ENCODE measurements around the gene MRPS26. TPM values are rescaled to one million over a fixed set of nuclear protein-coding genes. Genes with fewer than 3 reads are reported as not detected.
"Not testable (repeated sequence)": the region's sequence is repeated elsewhere in the genome, so short reads cannot be mapped to it uniquely, and the experiment has no call there.

Gene MRPS26
- total RNA-seq, 2 donors from 2014 or later: 75.1 to 87.7 TPM

DNA sequence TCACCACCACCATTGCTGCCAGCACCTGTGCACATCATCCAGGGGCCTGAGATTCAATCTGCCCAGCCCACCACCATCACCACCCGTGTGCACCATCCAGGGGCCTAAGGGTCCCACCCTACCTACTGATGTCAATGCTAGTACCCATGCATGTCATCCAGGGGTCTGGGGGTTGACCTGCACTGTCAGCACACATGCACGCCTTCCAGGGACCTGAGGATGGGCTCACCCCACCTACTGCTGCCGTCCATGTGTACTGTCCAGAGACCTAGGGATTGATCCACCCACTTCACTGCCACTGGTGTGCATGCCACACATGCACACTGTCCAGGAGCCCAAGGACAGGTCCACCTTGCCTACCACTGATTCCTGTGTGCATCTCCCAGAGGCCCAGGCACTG is 13.6 kb downstream of the MRPS26 start:
- Histone ChIP-seq H3K9ac (ENCODE audit: extremely low read depth, low read length, poor library complexity, severe bottlenecking) (no peak overlapping the region), H3K4me1 (ENCODE audit: control insufficient read depth, insufficient read depth, low read length) (no peaks in the 10 kb centered on the region), H3K4me3 (ENCODE audit: low read length) (no peak overlapping the region), H3K27ac (ENCODE audit: low read depth, low read length) (no peak overlapping the region), H3K27me3 (ENCODE audit: control insufficient read depth, insufficient read depth, low read length, poor library complexity, severe bottlenecking) (no peaks in the 10 kb centered on the region), H3K36me3 (ENCODE audit: control insufficient read depth, insufficient read depth, low read length) (no peaks in the 10 kb centered on the region), H3K9me3 (ENCODE audit: control insufficient read depth, low read length) (no peaks in the 10 kb centered on the region)
- H3K4me3 Mint-ChIP-seq: no peak overlapping the region
- no peaks in the 10 kb centered on the region for H3K4me1 Mint-ChIP-seq
- 88 to 100% methylated on average over 1 to 3 of the region's 3 CpGs for WGBS, 2 experiments (ENCODE audit: insufficient coverage in 1 of 2, insufficient read length in 1 of 2)
- no peaks in the 10 kb centered on the region for H3K36me3 Mint-ChIP-seq (ENCODE audit: low read depth)
- DNase-seq: no peak
- H3K27me3 Mint-ChIP-seq (ENCODE audit: insufficient read depth): no peaks in the 10 kb centered on the region
- no peak overlapping the region for H3K27ac Mint-ChIP-seq
- TF ChIP-seq CTCF (conservative IDR thresholded peaks at IDR 0.05): no peak
- no peaks in the 10 kb centered on the region for H3K9me3 Mint-ChIP-seq

DNA sequence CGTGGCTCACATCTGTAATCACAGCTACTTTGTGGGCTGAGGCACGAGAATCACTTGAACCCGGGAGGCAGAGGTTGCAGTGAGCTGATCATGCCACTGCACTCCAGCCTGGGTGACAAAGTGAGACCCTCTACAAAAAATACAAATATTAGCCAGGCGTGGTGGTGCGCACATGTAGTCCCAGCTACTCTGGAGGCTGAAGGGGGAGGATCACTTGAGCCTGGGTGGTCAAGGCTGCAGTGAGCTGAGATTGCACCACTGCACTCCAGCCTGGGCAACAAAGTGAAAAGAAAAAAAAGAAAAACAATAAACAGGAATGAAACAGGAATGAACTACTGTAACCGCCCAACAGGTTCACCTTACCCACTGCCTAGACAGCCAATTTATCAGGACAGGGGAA is 18.3 kb downstream of the MRPS26 start:
- not testable (repeated sequence) for H3K4me1 Mint-ChIP-seq; H3K27ac Mint-ChIP-seq; H3K36me3 ChIP-seq (ENCODE audit: control insufficient read depth, insufficient read depth, low read length); H3K27ac ChIP-seq (ENCODE audit: low read depth, low read length); H3K4me1 ChIP-seq (ENCODE audit: control insufficient read depth, insufficient read depth, low read length); H3K27me3 ChIP-seq (ENCODE audit: control insufficient read depth, insufficient read depth, low read length, poor library complexity, severe bottlenecking); H3K9me3 ChIP-seq (ENCODE audit: control insufficient read depth, low read length); H3K9ac ChIP-seq (ENCODE audit: extremely low read depth, low read length, poor library complexity, severe bottlenecking); DNase-seq; H3K4me3 Mint-ChIP-seq; H3K36me3 Mint-ChIP-seq (ENCODE audit: low read depth); H3K9me3 Mint-ChIP-seq; H3K4me3 ChIP-seq (ENCODE audit: low read length)
- peaks cover 21% of the 10 kb centered on the region for H3K27me3 Mint-ChIP-seq (ENCODE audit: insufficient read depth)
- 77 to 81% methylated on average over 3 to 6 of the region's 6 CpGs for WGBS, 2 experiments (ENCODE audit: insufficient coverage in 1 of 2, insufficient read length in 1 of 2)

- H3K36me3 ChIP-seq (ENCODE audit: control insufficient read depth, insufficient read depth, low read length): no peaks in the 10 kb centered on the region
- Mint-ChIP-seq H3K4me3 (no peak overlapping the region), H3K9me3 (peaks cover 1% of the 10 kb centered on the region), H3K36me3 (ENCODE audit: low read depth) (no peaks in the 10 kb centered on the region), H3K27ac (no peak overlapping the region), H3K27me3 (ENCODE audit: insufficient read depth) (peaks cover 41% of the 10 kb centered on the region), H3K4me1 (no peaks in the 10 kb centered on the region)
- no peak for DNase-seq
- H3K27me3 ChIP-seq (ENCODE audit: control insufficient read depth, insufficient read depth, low read length, poor library complexity, severe bottlenecking): peaks cover 19% of the 10 kb centered on the region
- H3K4me3 ChIP-seq (ENCODE audit: low read length): no peak overlapping the region
- H3K9ac ChIP-seq (ENCODE audit: extremely low read depth, low read length, poor library complexity, severe bottlenecking): no peak overlapping the region
- H3K4me1 ChIP-seq (ENCODE audit: control insufficient read depth, insufficient read depth, low read length): no peaks in the 10 kb centered on the region
- no peak for TF ChIP-seq CTCF (conservative IDR thresholded peaks at IDR 0.05)
- 82 to 87% methylated on average over 19 to 23 of the region's 23 CpGs for WGBS, 2 experiments (ENCODE audit: insufficient coverage in 1 of 2, insufficient read length in 1 of 2)
- H3K9me3 ChIP-seq (ENCODE audit: control insufficient read depth, low read length): no peaks in the 10 kb centered on the region
- H3K27ac ChIP-seq (ENCODE audit: low read depth, low read length): no peak overlapping the region
These were observed 21.5 kb downstream of the MRPS26 start for GRCh38 chr20:3067139-3068014.

All from endodermal cell (in vitro differentiated cells).